Mucosa of rectum (tissue), 2 donors: ENCODE measurements around the gene RAB1A.
A peak's percentile ranks its signal among the peaks of the same experiment; 100 is the strongest.
"Not testable (repeated sequence)": the region's sequence is repeated elsewhere in the genome, so short reads cannot be mapped to it uniquely, and the experiment has no call there.

ENCODE experiments used
- H3K27ac ChIP-seq, 2 donors: one replicate each; pipeline ENCODE4 v1.7.0; 2013; ENCODE audit warnings: inconsistent platforms in 2 of 2, low read depth in 2 of 2, low read length in 2 of 2
- H3K27me3 ChIP-seq, 2 donors: one replicate each; pipeline ENCODE4 v1.7.0; 2013; ENCODE audit warnings: low read length in 2 of 2; ENCODE audit not compliant: control insufficient read depth in 2 of 2, insufficient read depth in 2 of 2
- H3K36me3 ChIP-seq, 2 donors: one replicate each; pipeline ENCODE4 v1.7.0; 2013; ENCODE audit warnings: low read length in 2 of 2; ENCODE audit not compliant: control insufficient read depth in 2 of 2, insufficient read depth in 2 of 2
- H3K4me1 ChIP-seq, 2 donors: one replicate each; pipeline ENCODE4 v1.7.0; 2013; ENCODE audit warnings: low read length in 2 of 2, mild to moderate bottlenecking in 1 of 2; ENCODE audit not compliant: control insufficient read depth in 2 of 2, insufficient read depth in 2 of 2
- H3K4me3 ChIP-seq, 2 donors: one replicate each; pipeline ENCODE4 v1.7.0; 2013; ENCODE audit warnings: low read length in 2 of 2
- H3K9ac ChIP-seq, 2 donors: one replicate each; pipeline ENCODE4 v1.7.0; 2013; ENCODE audit warnings: low read length in 2 of 2, low read depth in 1 of 2, mild to moderate bottlenecking in 1 of 2
- H3K9me3 ChIP-seq, 2 donors: one replicate each; pipeline ENCODE4 v1.7.0; 2013; ENCODE audit warnings: low read length in 2 of 2; ENCODE audit not compliant: control insufficient read depth in 2 of 2
- donor health status: healthy.
- donor health status: Normal muscosa, but diverticular disease.

Gene RAB1A

GRCh38 chr2:65129826-65130663 lies at the start of gene RAB1A:
Gene RAB1A, minus strand, starts transcription at chr2:65130106. Its CDS starts 191 bp downstream, at chr2:65129915.
- Histone ChIP-seq H3K4me3 (peak within 1 kb of the TSS; percentile 97), H3K27me3 (no peaks in the 10 kb centered on the region), H3K36me3 (no peaks in the 10 kb centered on the region), H3K4me1 (peaks cover 21 to 24% of the 10 kb centered on the region in 2 donors), H3K9me3 (no peaks in the 10 kb centered on the region), H3K9ac (peak within 1 kb of the TSS; percentile 96 to 100), H3K27ac (peak within 1 kb of the TSS; percentile 100)

DNA sequence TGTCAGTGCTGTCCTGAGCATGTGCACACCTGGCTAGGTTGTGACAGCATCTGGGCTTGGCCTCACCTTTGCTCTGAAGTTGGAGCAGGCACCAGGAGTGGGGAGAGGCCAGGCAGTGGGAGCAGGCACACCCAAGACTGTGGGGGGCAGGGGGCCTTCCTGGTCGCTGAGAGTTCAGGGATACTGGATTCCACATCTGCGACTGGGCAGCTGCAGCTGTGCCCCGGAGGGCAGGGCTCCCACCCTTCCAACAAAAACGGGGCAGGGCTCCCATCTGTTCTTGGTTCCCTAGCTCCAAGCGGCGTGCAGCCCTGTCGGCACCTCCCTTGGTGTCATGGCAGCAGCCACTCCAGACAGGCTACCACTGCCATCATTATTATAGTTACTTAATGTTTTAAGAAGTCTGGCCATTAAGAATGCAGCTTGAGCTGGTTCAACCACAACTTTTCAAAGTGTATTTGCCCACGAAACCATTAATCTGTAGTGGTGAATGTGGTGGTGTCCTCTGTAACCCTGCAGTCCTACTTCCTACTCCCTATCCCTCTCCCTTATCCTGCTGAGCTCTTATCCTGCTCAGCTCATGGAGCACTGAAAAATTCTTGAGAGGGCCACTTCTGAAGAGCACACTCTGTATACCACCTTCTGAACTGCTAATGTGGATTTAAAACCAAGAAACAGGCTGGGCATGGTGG lies 48.0 kb upstream of the RAB1A start:
- Histone ChIP-seq H3K36me3 (no peaks in the 10 kb centered on the region), H3K27ac (peak overlapping the region; percentile 80 to 84), H3K9me3 (no peaks in the 10 kb centered on the region), H3K4me1 (peaks cover 10 to 11% of the 10 kb centered on the region in 2 donors), H3K27me3 (no peaks in the 10 kb centered on the region), H3K9ac (no peak overlapping the region), H3K4me3 (no peak overlapping the region)

DNA sequence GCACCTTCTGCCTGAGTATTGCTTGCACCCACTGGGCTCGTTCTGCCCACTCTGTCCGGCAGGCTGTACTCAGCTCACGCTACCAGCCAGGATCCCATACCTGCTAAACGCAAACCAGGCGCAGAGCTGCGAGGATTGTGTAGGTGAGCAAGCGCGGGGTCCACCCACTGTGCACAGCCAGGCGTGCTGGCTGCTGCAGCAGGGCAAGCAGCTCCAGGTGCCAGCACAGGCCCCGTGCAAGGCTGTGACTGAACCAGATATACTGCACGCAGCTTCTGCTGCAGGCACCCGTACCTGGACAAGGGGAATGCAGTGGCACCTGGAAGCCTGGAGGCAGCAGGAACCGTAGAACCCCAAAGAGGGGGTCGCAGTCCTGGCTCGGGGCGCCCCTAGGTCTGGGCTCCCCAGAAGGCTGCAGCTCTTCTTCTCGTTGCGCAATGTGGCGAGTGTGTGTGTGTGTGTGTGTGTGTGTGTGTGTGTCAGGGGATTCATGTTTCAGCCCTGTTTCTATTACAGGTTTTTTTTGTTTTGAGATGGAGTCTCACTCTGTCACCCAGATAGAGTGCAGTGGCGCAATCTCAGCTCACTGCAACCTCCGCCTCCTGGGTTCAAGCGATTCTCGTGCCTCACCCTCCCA lies 46.1 kb upstream of the RAB1A start:
- Histone ChIP-seq H3K4me3 (no peak overlapping the region), H3K27ac (no peak overlapping the region), H3K9ac (no peak overlapping the region), H3K4me1 (peaks cover 11 to 13% of the 10 kb centered on the region in 2 donors), H3K9me3 (no peaks in the 10 kb centered on the region), H3K36me3 (no peaks in the 10 kb centered on the region), H3K27me3 (no peaks in the 10 kb centered on the region)

- not testable (repeated sequence) for H3K36me3 ChIP-seq, H3K27ac ChIP-seq, H3K9me3 ChIP-seq, H3K27me3 ChIP-seq, H3K4me3 ChIP-seq, H3K9ac ChIP-seq
- peaks cover 13 to 15% of the 10 kb centered on the region in 2 donors for H3K4me1 ChIP-seq
Measured at GRCh38 chr2:65174031-65174430, 44.1 kb upstream of the RAB1A start.

DNA sequence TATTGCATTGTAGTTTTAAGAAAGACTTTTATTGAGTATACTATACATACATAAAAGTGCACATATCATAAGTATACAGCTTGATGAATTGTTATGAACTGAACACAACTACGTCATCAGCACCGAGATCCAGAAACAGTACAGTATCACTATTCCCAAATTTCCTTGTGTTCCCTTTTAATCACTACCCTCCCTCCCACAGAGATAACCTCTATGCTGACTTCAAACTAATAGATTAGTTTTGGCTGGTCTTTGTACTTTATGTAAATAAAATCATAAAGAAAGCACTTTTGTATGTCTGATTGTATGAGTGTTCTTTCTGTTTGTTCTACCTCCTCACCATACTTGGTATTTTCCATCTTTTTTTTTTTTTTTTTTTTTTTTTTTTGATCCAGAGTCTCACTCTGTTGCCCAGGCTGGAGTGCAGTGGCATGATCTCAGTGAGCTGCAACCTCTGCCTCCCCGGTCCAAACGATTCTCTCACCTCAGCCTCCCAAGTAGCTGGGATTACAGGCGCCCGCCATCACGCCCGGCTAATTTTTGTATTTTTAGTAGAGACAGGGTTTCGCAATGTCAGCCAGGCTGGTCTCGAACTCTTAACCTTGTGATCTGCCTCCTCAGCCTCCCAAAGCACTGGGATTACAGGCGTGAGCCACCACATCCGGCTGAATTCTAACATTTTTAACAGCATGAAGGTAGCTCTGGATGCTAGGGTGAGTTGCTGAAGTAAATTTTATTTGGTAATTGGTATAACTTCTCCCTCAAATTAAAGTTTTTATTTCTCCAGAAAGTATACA lies 43.3 kb upstream of the RAB1A start:
- H3K9ac ChIP-seq: no peak overlapping the region
- peaks cover 12 to 14% of the 10 kb centered on the region in 2 donors for H3K4me1 ChIP-seq
- H3K27me3 ChIP-seq: no peaks in the 10 kb centered on the region
- no peak overlapping the region for H3K4me3 ChIP-seq
- H3K27ac ChIP-seq: no peak overlapping the region
- no peaks in the 10 kb centered on the region for H3K9me3 ChIP-seq
- no peaks in the 10 kb centered on the region for H3K36me3 ChIP-seq

DNA sequence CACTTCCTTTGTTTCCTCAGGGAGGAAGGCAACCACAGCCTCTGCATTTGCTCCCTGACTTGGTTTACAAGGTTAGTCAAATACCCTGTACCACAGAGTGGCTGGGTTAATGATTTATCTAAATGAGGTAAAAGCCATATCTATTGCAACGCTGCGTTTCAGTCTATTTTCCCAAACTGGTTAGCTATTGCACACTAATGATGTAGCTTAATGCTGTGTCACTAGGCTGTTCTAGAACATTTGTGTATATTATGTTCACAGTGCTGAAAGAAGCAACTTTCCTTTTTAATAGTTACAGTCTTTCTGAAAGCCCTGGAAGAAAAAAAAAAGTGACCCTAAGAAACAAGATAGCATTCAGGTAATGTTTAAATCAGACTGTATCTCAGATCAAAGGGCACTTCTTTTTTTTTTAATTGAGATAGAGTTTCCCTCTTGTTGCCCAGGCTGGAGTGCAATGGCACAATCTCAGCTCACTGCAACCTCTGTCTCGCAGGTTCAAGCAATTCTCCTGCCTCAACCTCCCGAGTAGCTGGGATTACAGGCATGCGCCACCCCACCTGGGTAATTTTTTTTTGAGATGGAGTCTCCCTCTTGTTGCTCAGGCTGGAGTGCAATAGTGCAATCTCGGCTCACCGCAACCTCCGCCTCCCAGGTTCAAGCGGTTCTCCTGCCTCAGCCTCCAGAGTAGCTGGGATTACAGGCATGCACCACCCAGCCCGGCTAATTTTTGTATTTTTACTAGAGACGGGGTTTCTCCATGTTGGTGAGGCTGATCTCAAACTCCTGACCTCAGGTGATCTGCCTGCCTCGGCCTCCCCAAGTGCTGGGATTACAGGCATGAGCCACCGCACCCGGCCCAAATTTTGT lies 40.9 kb upstream of the RAB1A start:
- Histone ChIP-seq H3K9ac (peak overlapping the region; percentile 5 to 39), H3K27ac (peak overlapping the region; percentile 66 to 75)

GRCh38 chr2:65169760-65170136 lies 39.8 kb upstream of the RAB1A start:
- H3K36me3 ChIP-seq: no peaks in the 10 kb centered on the region
- H3K27ac ChIP-seq: peak overlapping the region; percentile 66 to 75
- no peak overlapping the region for H3K4me3 ChIP-seq
- H3K9me3 ChIP-seq: no peaks in the 10 kb centered on the region
- no peak overlapping the region for H3K9ac ChIP-seq
- H3K4me1 ChIP-seq: peaks cover 3 to 4% of the 10 kb centered on the region in 2 donors
- H3K27me3 ChIP-seq: no peaks in the 10 kb centered on the region

More for the DNA sequence above, 40.9 kb upstream of the RAB1A start:
- not testable (repeated sequence) for H3K27me3 ChIP-seq, H3K4me1 ChIP-seq, H3K9me3 ChIP-seq, H3K36me3 ChIP-seq
- H3K4me3 ChIP-seq: peak overlapping the region; percentile 7 to 22

DNA sequence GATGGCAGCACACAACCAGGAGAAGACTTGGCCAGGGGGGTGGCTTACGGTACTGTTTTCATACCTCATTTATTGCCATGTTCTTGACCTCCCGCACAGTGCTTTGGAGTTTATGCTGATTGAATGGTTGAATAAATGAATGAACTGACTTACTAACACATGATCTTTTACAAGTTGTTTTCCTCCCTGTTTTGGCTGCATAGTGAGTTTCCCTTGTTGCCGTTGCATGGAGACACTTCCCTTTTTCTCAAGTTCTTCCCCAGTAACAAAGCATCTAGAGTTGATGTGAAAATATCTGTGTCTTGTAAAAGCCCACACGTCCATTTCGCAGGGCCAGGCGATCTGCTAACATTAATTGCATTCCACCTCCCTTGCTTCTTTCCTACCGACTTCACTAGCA lies 35.7 kb upstream of the RAB1A start:
- no peak overlapping the region for H3K27ac ChIP-seq
- H3K4me3 ChIP-seq: no peak overlapping the region
- no peaks in the 10 kb centered on the region for H3K36me3 ChIP-seq
- no peaks in the 10 kb centered on the region for H3K27me3 ChIP-seq
- no peak overlapping the region for H3K9ac ChIP-seq
- no peaks in the 10 kb centered on the region for H3K9me3 ChIP-seq
- H3K4me1 ChIP-seq: peaks cover 14 to 15% of the 10 kb centered on the region in 2 donors

DNA sequence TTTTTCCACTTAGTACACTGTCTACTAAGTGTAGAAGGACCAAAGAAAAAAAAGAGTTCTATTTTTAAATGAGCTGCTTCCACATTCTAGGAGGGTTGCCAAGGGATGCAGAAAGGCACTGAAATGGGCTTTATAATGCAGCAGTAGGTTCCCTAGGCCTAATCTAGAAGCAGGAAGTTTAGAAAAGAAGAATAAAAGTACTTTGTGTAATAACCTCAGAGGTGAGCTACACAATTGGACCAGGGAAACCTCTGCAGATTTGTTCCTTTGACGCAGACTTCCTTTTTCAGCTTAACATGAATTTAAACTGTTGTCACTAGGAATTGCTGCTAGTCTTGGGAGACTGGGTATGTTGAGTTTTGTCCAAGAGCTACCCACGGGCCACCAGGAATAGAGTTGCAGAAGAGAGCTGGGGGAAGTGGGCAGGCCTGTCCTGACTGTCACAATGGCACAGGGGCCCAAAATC lies 34.6 kb upstream of the RAB1A start:
- H3K9me3 ChIP-seq: no peaks in the 10 kb centered on the region
- peaks cover 19% of the 10 kb centered on the region in 2 donors for H3K4me1 ChIP-seq
- H3K4me3 ChIP-seq: no peak overlapping the region
- H3K27ac ChIP-seq: peak overlapping the region; percentile 38 to 64
- H3K9ac ChIP-seq: peak overlapping the region in 1 of 2 donors; percentile 3
- no peaks in the 10 kb centered on the region for H3K27me3 ChIP-seq
- H3K36me3 ChIP-seq: no peaks in the 10 kb centered on the region
